ENCODE results near the gene PTPRG.
"Not testable (repeated sequence)": the region's sequence is repeated elsewhere in the genome, so short reads cannot be mapped to it uniquely, and the experiment has no call there.

Gene PTPRG

DNA sequence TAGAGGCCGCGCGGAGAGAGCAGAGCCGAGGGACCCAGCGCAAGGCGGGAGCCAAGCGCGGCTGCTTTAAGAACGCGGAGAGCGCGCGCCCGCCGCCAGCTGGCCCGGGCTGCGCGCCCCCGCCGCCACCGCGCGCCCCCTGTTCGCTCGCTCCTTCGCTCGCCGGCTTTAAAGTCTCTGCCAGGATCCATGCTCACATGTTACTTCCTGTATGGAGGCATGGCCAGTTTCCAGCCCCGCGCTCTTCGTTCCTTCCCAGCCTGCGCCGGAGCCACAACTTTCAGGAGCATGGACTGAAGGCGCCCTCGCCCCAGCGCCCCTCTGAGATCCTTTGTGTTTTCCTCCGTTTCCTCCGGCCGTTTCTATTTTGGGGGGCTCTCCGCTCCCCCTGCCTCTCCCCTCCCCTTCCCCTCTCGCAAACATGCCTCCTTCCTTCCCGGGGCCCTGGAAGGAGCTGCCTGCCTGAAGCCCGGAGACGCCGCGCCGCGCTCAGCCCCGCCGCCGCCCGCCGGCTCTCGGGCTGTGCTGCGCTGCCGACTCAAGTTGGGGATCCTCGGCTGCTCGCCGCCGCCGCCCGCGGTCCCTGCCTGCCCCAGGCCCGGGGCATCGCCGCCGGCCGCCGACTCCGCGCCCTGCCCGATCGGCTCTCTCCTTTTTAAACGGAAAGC lies at the start of gene PTPRG:
PTPRG (plus strand) TSS at position 198 of the 668 bp plus-strand sequence. CDS start 717 bp downstream, outside the sequence.
- no peak for DNase-seq

DNA sequence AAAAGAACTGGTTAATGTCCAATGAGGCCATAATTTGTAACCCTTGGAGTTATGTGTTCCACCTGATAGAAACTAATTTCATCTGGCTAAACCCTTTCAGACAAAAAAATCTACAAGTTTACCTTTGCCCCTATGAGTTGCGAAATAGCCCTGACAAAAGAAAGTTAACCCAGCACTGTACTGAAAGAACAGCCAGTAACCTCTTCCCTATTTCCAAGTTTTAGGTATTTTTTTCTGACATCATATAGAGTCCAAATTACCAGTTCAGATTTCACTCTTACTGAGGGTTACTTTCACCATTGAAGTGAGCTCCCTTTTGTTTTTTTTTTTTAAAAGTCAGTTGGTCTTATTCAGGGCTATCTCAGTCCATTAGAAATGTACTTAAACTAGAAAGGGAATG lies 42.8 kb upstream of the PTPRG start:
- no peak for DNase-seq

DNA sequence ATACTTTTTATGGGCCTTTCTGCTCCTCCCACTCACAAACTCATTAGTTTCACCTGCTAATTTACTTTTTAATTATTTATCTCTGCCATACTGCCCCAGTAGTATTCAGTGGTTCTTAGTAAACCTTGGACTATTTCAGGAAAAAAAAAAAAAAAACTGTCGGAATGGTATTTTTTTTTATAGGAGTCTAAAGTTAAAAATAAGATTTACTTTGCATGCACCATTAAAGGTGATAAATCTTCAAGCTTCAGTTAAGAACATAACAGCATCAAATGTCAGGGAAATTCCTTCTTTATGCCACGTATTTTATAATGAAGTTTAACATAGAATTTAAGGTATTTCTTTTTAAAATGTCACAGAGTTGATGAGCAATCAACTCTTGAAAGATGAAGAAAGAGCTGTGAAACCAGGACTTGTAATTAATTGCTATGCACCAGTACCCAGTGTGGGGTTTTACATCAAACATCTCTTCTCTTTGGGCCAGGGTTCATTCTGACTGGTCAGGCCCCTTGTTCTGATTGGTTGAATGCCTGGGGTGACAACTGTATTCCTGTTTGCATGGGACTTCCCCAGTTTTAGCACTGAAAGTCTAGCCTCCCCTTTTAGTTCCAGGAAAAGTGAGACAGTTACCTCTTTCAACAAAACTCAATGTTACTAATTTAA lies 40.3 kb upstream of the PTPRG start:
- no peak for DNase-seq

DNA sequence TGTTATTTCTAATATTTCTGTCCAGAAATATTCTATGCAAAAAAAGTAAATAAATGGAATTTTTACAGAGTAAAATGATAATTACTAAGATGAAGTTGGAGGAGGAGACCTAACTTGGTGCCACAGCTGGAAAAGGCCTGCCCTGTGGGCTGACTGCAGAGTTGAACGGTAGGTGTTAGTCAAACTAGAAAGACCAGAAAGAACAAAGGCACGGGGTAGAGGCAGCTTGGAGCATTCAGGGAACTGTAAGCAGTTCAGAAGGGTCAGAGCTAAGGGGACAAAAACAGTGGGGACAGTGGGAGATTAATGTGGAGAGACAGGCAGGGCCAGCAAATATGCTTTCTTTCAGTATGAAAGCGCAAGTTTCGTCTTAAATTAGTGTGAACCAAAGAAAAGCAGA lies 39.3 kb upstream of the PTPRG start:
- no peak for DNase-seq

DNA sequence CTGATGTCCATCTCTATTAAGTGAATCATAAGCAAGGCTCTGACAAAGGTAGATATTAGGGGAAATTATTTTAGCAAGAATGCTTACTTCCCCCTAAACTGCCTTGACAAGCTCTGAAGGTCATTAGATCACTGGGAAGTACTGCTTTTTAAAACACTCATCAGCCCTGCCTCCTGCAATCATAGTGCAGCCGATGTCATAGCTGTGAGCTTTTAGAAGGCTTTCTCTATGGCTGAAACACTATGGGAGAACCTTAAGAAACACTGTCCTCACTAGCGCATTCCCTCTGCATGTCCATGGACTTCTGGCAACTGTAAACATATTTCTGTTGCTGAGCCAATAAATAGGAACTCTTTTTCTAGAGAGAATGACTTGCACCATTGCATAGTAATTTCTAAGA lies 38.7 kb upstream of the PTPRG start:
- no peak for DNase-seq

DNA sequence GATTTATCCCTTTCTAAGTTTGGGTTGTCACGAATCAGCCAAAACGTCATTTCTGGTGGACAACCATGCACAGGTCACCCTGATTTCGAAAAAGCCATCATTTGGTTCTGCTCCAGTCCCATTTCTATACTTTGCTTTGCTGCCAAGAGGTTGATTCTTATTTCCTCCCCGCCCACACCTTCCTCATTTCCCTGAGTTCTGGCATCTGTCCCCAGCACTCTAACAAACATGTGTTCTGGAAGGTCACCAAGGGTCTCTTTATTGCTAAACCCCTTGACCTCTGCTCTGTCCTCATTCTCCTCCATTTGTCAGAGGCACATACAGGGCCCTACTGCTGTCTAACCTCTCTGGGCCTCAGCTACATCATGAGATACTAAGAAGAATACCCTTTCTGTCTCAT lies 36.4 kb upstream of the PTPRG start:
- no peak for DNase-seq

DNA sequence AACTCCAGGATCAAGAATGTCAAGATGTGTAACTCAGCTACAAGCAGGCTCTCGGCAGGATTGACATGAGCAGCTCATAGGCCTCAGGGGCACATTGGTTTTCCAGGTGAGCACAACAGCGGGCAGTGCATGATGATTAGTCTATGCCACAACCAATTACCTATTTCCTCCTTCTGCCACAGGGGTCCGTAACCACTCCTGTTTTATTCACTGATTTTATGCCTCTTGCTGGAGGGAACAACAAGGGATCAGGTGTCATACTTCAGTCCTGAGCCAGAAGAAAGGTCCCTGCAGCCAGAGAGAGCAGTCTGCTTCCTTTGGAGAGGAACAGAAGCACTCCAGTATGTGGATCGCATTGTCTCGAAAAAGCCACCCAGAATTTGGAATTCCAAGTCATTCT lies 35.1 kb upstream of the PTPRG start:
- DNase-seq, result no peak

DNA sequence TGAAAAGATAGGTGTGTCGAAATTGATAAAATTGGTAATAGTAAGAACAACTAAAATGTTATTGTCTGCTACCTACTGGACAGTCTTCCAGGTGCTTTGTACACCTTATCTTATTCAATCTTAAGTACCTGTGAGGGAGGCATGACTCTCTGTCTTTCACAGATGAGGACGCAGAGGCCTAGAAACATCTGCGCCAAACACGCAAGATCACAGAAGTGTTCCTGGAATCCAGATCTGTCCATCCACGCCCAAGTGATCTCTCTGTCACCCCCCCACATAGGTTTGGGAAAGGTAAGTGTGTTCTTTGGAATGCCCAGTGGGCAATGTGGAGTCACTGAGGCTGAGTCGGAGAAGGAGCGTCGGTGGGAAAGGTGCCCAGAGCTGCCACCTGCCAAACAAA lies 34.4 kb upstream of the PTPRG start:
- no peak for DNase-seq

DNA sequence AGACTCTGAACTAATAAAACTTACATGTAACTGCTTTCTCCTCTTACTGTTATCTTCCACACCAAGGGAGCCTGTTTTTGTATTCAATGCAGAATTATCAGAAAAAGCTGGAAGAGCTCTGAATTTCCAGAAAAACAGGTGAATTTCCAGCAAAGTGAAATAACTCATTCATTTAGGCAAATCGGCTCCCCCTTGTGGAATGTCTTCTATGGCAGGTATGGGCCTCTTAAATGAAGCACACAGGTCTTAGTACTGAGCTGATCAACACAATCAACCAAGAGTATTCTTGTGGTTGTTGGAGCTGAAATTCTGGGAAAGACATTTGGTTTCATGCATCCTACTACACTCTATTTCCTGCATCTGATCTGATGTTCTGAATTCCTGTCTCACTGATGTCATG lies 31.0 kb upstream of the PTPRG start:
- no peak for DNase-seq

DNA sequence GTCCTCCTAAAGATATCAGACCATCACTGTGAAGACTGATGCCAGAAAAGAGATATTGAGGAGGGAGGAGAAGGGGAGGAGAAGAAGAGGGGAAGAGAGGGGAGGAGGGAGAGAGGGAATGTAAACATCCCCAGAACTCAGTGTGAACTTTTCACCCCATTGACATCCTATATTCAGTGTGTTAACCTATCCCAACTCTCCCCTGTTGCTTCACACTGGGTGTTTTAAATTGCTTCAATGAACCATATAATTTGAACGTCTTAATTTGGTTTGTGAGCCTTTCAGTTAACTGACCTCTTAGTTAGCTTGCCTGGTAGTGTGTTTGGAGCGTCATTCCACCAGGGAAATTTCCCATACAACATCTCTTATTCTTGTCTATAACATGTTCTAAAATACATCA lies 29.8 kb upstream of the PTPRG start:
- no peak for DNase-seq

DNA sequence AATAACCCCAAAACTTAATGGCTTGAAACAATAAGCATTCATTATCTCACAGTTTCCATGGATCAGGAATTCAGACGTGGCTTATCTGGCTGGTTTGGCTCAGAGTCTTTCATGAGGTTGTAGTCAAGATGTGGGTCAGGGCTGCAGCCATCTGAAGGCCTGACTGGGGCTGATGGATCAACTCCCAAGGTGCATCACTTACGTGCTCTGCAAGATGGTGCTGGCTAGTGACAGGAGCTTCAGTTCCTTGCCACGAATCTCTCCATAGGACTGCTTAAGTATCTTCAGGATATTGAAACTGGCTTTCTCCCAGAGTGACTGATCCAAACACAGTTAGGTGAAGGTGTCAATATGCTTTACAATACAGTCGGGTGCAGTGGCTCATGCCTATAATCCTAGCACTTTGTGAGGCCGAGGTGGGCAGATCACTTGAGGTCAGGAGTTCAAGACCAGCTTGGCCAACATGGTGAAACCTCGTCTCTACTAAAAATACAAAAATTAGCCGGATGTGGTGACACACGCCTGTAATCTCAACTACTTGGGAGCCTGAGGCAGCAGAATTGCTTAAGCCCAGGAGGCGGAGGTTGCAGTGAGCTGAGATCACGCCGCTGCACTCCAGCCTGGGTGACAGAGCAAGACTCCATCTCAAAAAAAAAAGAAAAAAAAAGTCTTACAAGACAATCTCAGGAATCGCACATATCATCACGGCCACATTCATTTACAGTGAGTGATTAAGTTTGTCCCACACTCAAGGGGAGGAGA lies 28.5 kb upstream of the PTPRG start:
- no peak for DNase-seq

DNA sequence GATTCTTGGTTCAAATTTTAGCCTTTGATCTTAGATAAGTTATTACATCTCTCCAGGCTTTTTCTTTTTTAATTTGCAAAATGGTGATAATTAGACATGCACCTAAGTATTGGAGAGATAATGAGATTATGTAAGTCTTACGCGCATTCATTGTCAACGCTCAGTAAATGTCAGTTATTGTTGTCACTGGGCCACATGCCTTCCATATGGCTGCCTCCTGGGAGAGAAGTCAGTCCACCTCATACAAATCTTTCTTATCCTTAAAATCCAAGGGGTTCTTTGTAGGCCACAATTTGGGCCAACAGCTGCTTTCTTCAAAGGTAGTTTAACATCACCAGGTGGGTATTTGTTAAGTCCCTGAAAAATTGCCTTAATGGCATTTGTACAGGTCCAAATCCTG lies 25.5 kb upstream of the PTPRG start:
- DNase-seq, result no peak

DNA sequence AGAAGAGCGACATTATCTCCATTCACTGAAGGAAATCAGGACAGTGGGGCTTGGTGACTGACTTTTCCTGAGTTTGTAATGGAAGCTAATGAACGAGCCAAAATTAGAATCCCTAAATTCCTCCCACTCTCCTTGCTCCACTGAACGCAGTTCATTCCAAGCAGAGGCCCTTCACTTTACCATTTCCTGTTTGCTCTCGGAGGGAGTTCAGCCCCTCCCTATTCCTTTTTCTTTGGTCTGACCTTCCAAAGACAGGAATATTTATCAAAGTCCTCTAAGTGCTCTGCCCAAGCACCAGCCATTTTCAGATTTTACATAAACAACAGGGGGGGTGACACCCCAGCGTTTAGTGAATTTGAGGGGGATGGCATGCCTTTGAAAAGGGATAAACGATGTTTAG lies 24.0 kb upstream of the PTPRG start:
- DNase-seq, result no peak

DNA sequence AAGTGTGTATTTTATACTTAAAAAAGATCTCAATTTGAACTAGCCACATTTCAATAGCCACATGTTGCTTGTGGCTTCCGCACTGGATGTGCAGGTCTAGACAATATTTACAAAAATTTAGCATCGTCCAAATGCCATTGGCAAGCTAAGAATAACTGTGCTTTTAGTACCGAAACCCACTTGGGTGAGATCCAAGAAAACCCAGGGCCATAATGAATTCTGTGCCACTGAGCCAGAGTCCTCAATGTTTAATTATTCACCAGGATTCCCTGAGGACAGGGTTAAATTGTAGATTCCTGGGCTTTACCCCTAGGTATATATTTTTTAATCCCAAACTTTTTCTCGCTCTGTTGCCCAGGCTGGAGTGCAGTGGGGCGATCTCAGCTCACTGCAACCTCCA lies 22.9 kb upstream of the PTPRG start:
- no peak for DNase-seq

DNA sequence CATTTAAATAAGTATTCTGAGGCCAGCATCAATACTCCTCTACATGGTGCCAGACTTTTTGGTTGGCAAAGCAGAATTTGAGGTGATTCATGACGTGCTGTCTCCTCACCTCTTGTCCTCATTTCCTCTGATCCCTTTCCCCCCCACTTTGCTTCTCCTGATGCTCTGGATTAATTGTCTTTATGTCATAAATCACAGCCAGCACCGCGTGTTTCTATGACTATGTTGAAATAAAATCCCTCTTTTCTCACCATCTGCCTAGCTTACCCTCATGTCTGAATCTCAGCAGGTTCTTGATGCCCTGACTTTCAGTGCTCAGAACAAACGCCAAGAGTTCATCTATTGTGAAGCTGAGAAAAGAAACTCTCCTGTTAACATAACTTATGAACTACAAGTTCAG lies 19.7 kb upstream of the PTPRG start:
- DNase-seq, result no peak

DNA sequence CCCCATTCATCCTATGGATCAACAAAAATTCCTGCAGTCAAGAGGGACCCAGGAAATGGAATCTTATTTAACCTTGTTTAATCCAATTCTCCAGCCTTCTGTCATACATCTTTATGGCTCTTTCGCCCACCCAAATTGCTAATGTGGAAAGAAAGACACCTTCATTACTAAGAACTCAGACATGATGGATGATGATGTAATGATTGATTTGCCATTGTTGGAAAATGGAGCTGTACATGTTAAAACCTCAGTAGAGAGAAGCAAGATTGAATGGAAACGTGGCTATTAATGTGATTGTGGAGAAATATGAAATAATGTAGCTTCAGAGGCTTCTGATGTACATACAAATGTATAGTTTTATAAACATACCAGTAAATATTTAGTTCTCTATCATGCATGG lies 15.7 kb upstream of the PTPRG start:
- DNase-seq, result no peak

DNA sequence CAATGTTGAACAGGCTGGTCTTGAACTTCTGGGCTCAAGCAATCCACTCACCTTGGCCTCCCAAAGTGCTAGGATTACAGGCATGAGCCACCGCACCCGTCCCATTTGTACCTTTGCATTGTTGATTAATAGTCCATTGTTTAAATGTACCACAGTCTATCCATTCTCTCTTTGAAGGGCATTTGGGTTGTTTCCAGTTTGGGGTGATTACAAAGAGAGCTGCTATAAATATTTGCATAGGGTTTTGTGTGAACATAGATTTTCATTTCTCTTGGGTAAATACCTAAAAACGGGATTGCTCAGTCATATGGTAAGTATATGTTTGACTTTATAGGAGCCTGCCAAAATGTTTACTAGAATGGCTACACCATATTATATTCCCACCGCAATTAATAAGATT lies 13.7 kb upstream of the PTPRG start:
- DNase-seq, result no peak

DNA sequence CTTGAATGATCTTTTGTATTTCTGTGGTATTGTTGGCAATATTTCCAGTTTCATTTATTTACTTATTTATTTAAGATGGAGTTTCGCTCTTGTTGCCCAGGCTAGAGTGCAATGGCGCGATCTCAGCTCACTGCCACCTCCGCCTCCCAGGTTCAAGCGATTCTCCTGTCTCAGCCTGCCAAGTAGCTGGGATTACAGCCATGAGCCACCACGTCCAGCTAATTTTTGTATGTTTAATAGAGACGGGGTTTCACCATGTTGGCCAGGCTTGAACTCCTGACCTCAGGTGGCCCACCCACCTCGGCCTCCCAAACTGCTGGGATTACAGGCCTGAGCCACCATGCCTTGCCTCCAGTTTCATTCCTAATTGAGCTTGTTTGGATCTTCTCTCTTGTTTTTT lies 8.7 kb upstream of the PTPRG start:
- not testable (repeated sequence) for DNase-seq

DNA sequence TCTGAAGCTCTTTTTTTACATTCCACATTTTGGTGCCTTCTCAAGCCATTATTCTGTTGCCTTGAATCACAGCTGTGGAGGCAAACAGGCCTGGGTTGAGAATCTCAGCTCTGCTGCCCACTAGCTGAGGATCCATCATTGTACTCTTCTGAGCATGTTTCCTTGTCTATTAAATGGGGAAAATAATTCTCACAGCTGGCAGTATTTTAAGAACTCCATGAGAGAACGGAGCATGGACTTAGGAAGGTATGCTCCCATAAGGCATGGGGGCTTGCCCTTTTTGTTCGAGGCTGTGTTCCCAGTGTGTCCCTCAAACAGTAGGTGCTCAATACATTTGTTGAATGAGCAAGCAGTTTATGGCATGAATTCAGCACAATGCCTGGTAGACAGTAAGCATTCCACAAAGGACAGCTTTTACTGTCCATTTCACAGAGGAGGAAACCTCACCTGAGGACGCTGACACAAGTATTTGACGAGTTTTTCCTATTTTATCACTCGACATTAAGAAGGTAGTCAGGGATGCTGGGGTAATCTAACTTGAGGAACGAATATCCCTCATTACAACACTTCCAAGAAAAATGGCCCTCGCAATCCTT lies 2.1 kb upstream of the PTPRG start:
- DNase-seq, result no peak

DNA sequence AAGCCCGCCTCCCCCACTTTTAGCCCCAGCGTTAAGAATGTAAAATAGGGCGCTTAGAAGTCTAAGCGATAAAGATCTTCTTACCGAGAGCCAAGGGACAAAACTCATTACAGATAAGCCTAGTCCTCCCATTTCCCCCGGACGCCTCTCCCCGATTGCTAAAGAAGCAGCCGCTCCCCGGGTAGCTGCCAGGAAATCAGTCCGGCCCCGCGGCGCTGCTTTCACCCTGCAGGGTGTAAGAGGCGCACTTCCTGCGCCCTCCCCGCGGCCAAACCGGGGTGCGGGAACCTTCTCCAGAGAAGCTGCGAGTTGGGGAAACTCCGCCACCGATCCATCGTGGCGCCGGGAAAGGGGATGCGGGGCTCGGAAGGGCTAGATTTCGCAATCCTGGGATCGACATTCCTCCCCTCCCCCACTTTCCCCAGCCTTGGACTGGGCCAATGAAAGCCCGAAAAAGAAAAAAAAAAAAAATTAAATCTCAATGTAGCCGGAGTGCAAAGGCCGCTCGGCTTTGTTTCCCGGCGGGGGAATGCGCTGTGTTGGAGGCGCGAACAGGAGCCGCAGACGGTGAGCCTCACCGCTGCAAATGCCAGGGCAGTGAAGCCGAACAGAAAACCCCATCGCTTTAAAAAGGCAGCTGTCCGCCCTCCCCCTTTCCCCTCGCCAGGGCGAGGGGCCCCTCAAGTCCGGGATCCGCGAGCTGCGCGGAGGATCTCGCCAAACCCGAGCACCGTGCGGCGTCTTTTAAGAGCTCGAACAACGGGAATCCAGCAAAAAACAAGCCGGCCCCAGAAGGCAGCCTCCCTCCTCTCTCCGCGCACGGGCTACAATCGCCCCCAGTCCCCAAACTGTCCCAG lies 626 bp upstream of the PTPRG start:
- DNase-seq, result no peak

DNA sequence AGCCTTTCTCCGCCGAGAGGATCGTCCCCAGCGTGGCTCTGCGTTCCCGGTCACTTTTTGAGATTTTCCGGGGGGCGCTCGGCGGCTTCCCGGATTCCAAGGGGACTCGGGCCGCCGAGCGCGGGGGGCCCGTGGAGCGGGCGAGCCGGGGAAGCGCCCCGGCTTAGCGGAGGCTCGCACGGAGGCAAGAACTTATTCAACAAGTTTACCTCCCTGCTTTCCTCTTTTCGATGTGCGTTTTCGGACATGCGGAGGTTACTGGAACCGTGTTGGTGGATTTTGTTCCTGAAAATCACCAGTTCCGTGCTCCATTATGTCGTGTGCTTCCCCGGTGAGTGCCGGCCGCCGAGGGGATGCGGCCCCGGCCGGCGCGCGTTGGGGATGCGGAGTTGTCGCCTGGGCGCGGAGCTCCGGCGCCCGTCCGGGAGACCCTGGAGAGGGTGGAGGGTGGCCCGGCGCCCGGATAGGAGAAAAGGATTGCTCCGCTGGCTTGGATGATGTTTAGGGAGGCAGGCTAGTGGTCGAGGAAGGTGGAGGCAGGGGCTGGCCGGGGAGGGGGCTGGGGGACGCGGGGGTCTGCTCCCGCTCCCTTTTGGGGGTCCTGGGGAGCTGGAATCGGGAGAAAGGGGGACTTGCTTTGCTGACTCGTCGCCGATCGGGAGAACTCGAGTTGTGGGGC lies 810 bp downstream of the PTPRG start:
- no peak for DNase-seq

DNA sequence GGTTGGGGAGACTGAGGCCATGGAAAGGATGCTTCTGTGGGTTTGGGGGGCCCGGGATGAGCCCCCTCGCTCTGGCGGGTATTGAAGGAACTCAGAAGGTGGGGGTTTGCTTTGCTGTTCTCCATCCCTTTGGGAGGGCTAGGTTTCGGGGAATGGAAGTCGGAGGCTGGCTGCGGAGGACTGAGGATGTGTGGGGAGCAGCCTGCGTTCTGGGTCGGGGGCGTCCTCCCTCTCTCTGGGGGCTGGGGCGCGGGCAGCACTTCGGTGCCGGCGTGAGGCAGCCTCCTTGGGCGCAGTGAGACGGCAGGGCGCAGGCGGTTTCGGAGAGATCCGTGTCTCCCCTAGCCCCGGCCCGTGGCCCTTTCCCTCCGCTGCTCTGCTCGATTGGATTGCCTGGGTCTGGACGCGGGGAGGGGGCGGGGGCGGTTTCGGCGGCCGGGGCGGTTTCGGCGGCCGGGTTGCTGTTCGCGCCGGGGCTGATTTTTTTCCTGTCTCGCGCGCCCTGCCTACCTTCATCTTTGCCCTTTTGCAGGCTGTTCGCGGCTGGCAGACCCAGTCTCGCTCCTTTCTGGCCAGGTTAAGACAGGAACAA lies 1.4 kb downstream of the PTPRG start:
- no peak for DNase-seq

Measured in CD4-positive, alpha-beta T cell treated with Interleukin-17A for 4 hours (primary cell).